H1 (cell line): Measurements from ENCODE around the gene ICAM2. TPM values are rescaled to one million over a fixed set of nuclear protein-coding genes. Genes with fewer than 3 reads are reported as not detected.

Experiments used
- CTCF ChIA-PET: fragments of 300-600 bp; sonication (Branson Sonifier 250); formaldehyde crosslinking; loops from one replicate; lab custom pipeline; 2021; ENCODE audit not compliant: partially characterized antibody; lab: Charles Lee
- POLR2A ChIA-PET: fragments of 300-600 bp; sonication (Branson Sonifier 250); formaldehyde crosslinking; loops from one replicate; lab custom pipeline; 2021; ENCODE audit warnings: inconsistent platforms; ENCODE audit not compliant: partially characterized antibody; lab: Charles Lee
- DNase-seq, 2 experiments: peaks; one replicate each; pipeline versions ENCODE4 v3.0.0 to v3.0.0-alpha.2; 2010 to 2022; ENCODE audit warnings: low spot score in 2 of 2, low read depth in 1 of 2, mixed read lengths in 1 of 2
- FAIRE-seq: peaks from 2 replicates; lab custom pipeline; 2011; peaks lifted over from hg19 to GRCh38; lab: Jason Lieb, UNC
- H2AFZ ChIP-seq: 2 replicates; pipeline ENCODE4 v1.8.1; 2012; ENCODE audit warnings: low read length, inconsistent platforms
- H2AK5ac ChIP-seq: 2 replicates; pipeline ENCODE4 v1.6.1; 2013; ENCODE audit warnings: low read depth, low read length
- H2BK120ac ChIP-seq: replicated peaks from 2 replicates; pipeline ENCODE3; 2013; ENCODE audit warnings: low read depth, low read length, inconsistent platforms
- H2BK12ac ChIP-seq: 2 replicates; pipeline ENCODE4 v1.6.1; 2013; ENCODE audit warnings: low read depth, low read length
- H2BK15ac ChIP-seq: 2 replicates; pipeline ENCODE4 v1.6.1; 2013; ENCODE audit warnings: low read length
- H2BK20ac ChIP-seq: 2 replicates; pipeline ENCODE4 v1.6.1; 2013; ENCODE audit warnings: low read length
- H2BK5ac ChIP-seq: 2 replicates; pipeline ENCODE4 v1.6.1; 2013; ENCODE audit warnings: low read depth, low read length
- H3K14ac ChIP-seq: 2 replicates; pipeline ENCODE4 v1.6.1; 2013; ENCODE audit warnings: inconsistent platforms; ENCODE audit not compliant: insufficient read length
- H3K18ac ChIP-seq: 2 replicates; pipeline ENCODE4 v1.6.1; 2013; ENCODE audit warnings: low read length; ENCODE audit errors: extremely low read depth
- H3K23ac ChIP-seq: 2 replicates; pipeline ENCODE4 v1.6.1; 2013; ENCODE audit warnings: inconsistent platforms; ENCODE audit not compliant: insufficient read length
- H3K23me2 ChIP-seq: 2 replicates; pipeline ENCODE4 v1.6.1; 2013; ENCODE audit warnings: low read depth, low read length
- H3K27ac ChIP-seq: 2 replicates; pipeline ENCODE4 v1.6.1; 2011; ENCODE audit warnings: low read depth, low read length, inconsistent platforms
- H3K27me3 ChIP-seq, 4 experiments: replicated peaks in 1 of 4; 1 replicate in 1 of 4; 2 replicates in 3 of 4; pipeline versions ENCODE4 v1.6.1 to v1.8.1; 2011 to 2013; ENCODE audit warnings: low read length in 3 of 4, mild to moderate bottlenecking in 3 of 4, inconsistent platforms in 2 of 4, mixed read lengths in 2 of 4, moderate library complexity in 1 of 4; ENCODE audit not compliant: control insufficient read depth in 3 of 4, insufficient read depth in 3 of 4; ENCODE audit errors: extremely low read depth in 1 of 4
- H3K36me3 ChIP-seq, 4 experiments: 2 replicates each; pipeline versions ENCODE4 v1.6.1 to v1.8.1; 2011 to 2013; ENCODE audit warnings: mild to moderate bottlenecking in 4 of 4, low read length in 3 of 4, moderate library complexity in 2 of 4, control low read depth in 1 of 4, inconsistent platforms in 1 of 4; ENCODE audit not compliant: insufficient read depth in 4 of 4, control insufficient read depth in 2 of 4
- H3K4ac ChIP-seq: replicated peaks from 2 replicates; pipeline ENCODE3; 2013; ENCODE audit warnings: low read length, low read depth, mixed read lengths, inconsistent platforms; ENCODE audit not compliant: insufficient read length
- H3K4me1 ChIP-seq, 4 experiments: replicated peaks in 1 of 4; 1 replicate in 1 of 4; 2 replicates in 3 of 4; pipeline versions ENCODE4 v1.6.1 to v1.8.1; 2011 to 2013; ENCODE audit warnings: low read length in 3 of 4, inconsistent platforms in 2 of 4, mixed read lengths in 1 of 4; ENCODE audit not compliant: insufficient read depth in 4 of 4, control insufficient read depth in 3 of 4
- H3K4me2 ChIP-seq, 2 experiments: 2 replicates each; pipeline versions ENCODE4 v1.6.1 to v1.8.1; 2011 to 2013; ENCODE audit warnings: low read depth in 2 of 2, low read length in 2 of 2, control low read depth in 1 of 2, inconsistent platforms in 1 of 2, mild to moderate bottlenecking in 1 of 2; ENCODE audit not compliant: insufficient read depth in 1 of 2
- H3K4me3 ChIP-seq, 4 experiments: fragments of 200-600, 300-600 bp in 1 of 4; sonication (generic), shearing (Covaris generic), sonication (Bioruptor Twin) in 1 of 4; 2 replicates each; pipeline versions ENCODE4 v1.5.1 to v1.8.1; 2011 to 2016; ENCODE audit warnings: low read length in 4 of 4, low read depth in 3 of 4, control low read depth in 2 of 4, inconsistent platforms in 2 of 4, mild to moderate bottlenecking in 2 of 4, mixed read lengths in 1 of 4, moderate library complexity in 1 of 4; ENCODE audit not compliant: insufficient read depth in 2 of 4; ENCODE audit errors: extremely low read depth in 1 of 4
- H3K56ac ChIP-seq: replicated peaks from 2 replicates; pipeline ENCODE3; 2013; ENCODE audit warnings: low read depth, mild to moderate bottlenecking, mixed read lengths, low read length, inconsistent platforms; ENCODE audit not compliant: insufficient read length
- H3K79me1 ChIP-seq: 2 replicates; pipeline ENCODE4 v1.6.1; 2013; ENCODE audit warnings: low read depth, low read length, control low read depth
- H3K79me2 ChIP-seq, 2 experiments: 2 replicates each; pipeline versions ENCODE4 v1.6.1 to v1.8.1; 2012 to 2013; ENCODE audit warnings: low read length in 2 of 2, mild to moderate bottlenecking in 2 of 2, inconsistent platforms in 1 of 2; ENCODE audit not compliant: insufficient read depth in 2 of 2, control insufficient read depth in 1 of 2
- H3K9ac ChIP-seq, 4 experiments: replicated peaks in 1 of 4; 1 replicate in 1 of 4; 2 replicates in 3 of 4; pipeline versions ENCODE4 v1.6.1 to v1.8.1; 2011 to 2013; ENCODE audit warnings: low read depth in 3 of 4, low read length in 3 of 4, control low read depth in 2 of 4, mild to moderate bottlenecking in 2 of 4, moderate library complexity in 2 of 4, inconsistent platforms in 1 of 4; ENCODE audit errors: extremely low read depth in 1 of 4
- H3K9me3 ChIP-seq, 2 experiments: 2 replicates each; pipeline versions ENCODE4 v1.6.1 to v1.8.1; 2012 to 2013; ENCODE audit warnings: mild to moderate bottlenecking in 2 of 2, moderate library complexity in 2 of 2, control low read depth in 1 of 2, inconsistent platforms in 1 of 2, low read depth in 1 of 2, low read length in 1 of 2, mixed read lengths in 1 of 2; ENCODE audit not compliant: insufficient read depth in 2 of 2
- H4K20me1 ChIP-seq, 2 experiments: replicated peaks in 1 of 2; 2 replicates each; pipeline versions ENCODE3 to v1.8.1; 2011 to 2013; ENCODE audit warnings: inconsistent platforms in 2 of 2, low read length in 2 of 2, mild to moderate bottlenecking in 1 of 2; ENCODE audit not compliant: insufficient read depth in 2 of 2, control insufficient read depth in 1 of 2
- H4K5ac ChIP-seq: 2 replicates; pipeline ENCODE4 v1.6.1; 2013; ENCODE audit warnings: low read length, low read depth, mixed read lengths, inconsistent platforms; ENCODE audit not compliant: insufficient read length
- H4K8ac ChIP-seq: 2 replicates; pipeline ENCODE4 v1.8.0; 2013; ENCODE audit warnings: mild to moderate bottlenecking, moderate library complexity, low read length, inconsistent platforms; ENCODE audit not compliant: insufficient read depth; ENCODE audit errors: extremely low read depth
- H4K91ac ChIP-seq: replicated peaks from 2 replicates; pipeline ENCODE3; 2013; ENCODE audit warnings: low read length, mixed read lengths, inconsistent platforms; ENCODE audit not compliant: insufficient read length
- CREB1 ChIP-seq: IDR thresholded peaks from 2 replicates; pipeline ENCODE4 v1.6.1; 2012; ENCODE audit warnings: inconsistent platforms
- SAP30 ChIP-seq: fragments of 300-600 bp; sonication (generic); IDR thresholded peaks from 2 replicates; pipeline ENCODE4 v1.7.1; 2012; ENCODE audit warnings: low read length, moderate library complexity, mild to moderate bottlenecking, inconsistent platforms; ENCODE audit not compliant: insufficient read depth, insufficient replicate concordance
- SP1 ChIP-seq: IDR thresholded peaks from 2 replicates; pipeline ENCODE4 v1.6.1; 2011; ENCODE audit warnings: low read depth, low read length
- SP4 ChIP-seq: IDR thresholded peaks from 2 replicates; pipeline ENCODE4 v1.6.1; 2012; ENCODE audit warnings: low read length, inconsistent platforms
- TEAD4 ChIP-seq: IDR thresholded peaks from 2 replicates; pipeline ENCODE4 v1.6.1; 2012; ENCODE audit warnings: low read depth, low read length, inconsistent platforms, mixed read lengths
- WGBS, 2 experiments: shearing (Covaris generic) in 1 of 2; methylation state at CpG; one replicate each; pipeline versions ENCODE4 v1.1.6 to v1.1.7; 2013 to 2015; ENCODE audit warnings: low lambda C conversion rate in 2 of 2, mixed read lengths in 2 of 2, inconsistent platforms in 1 of 2, low coverage in 1 of 2, missing lambda C conversion rate in 1 of 2; ENCODE audit not compliant: insufficient replicate concordance in 2 of 2, insufficient coverage in 1 of 2, insufficient read length in 1 of 2; ENCODE audit errors: extremely low coverage in 1 of 2, missing lambda C conversion rate in 1 of 2; 5-methylcytosine and 5-hydroxymethylcytosine counted together
- polyA plus RNA-seq, 7 experiments: library from polyadenylated mRNA; depleted of rRNA in 3 of 7; stranded (reverse) in 5 of 7; unstranded in 2 of 7; fragments of >200 nt in 5 of 7; fragments of 200-250 nt in 2 of 7; gene quantifications; 1 replicate in 5 of 7; 2 replicates in 1 of 7; 4 replicates in 1 of 7; pipeline versions ENCODE4 v1.2.1 to v1.2.3, GENCODE V29; 2011 to 2013; ENCODE audit warnings: missing spikeins in 2 of 7, mixed read lengths in 2 of 7
- total RNA-seq: library from RNA; stranded (reverse); fragmentation: NEBNext Ultra II Directional; extraction: Animal tissue kit (Norgen Biotek cat#: 25700); gene quantifications from 2 replicates; pipeline ENCODE4 v1.2.1, GENCODE V29; 2021

The ICAM2 gene
- total and polyA plus RNA-seq, 2 of the 8 experiments (the other 6 are each of a cell fraction or from before 2014, with no cell fraction given) = 0.45 to 0.63 TPM

- H3K4me2 ChIP-seq = no peak overlapping the region
- no peaks in the 10 kb centered on the region for H4K20me1 ChIP-seq
- WGBS, 2 experiments = 88% methylated on average over 6 of the region's 7 CpGs; no CpG with 5 or more reads in 1 of the 2 experiments
- no peak overlapping the region for H2BK5ac ChIP-seq
- H3K4me3 ChIP-seq = no peak overlapping the region
- no peak for DNase-seq
- peaks cover 0 to 3% (median under 1%) of the 10 kb centered on the region in 4 experiments; a peak in 2 of 7 replicates for H3K4me1 ChIP-seq
- no peaks in the 10 kb centered on the region for H3K36me3 ChIP-seq
- no peak for TF ChIP-seq SP4
- no peak for TF ChIP-seq SP1
- no peak for TF ChIP-seq SAP30
- no peak for TF ChIP-seq TEAD4
- no peak for TF ChIP-seq CREB1
- TF ChIP-seq, all 59 proteins: peak for 0
- Histone ChIP-seq H3K27me3 (no peaks in the 10 kb centered on the region; a peak in 1 of 7 replicates), H4K91ac (no peak overlapping the region), H3K27ac (no peak overlapping the region), H3K79me1 (no peaks in the 10 kb centered on the region), H2BK120ac (no peak overlapping the region), H3K9ac (no peak overlapping the region), H3K79me2 (no peaks in the 10 kb centered on the region), H3K56ac (no peak overlapping the region), H2AK5ac (no peak overlapping the region), H3K23ac (no peak overlapping the region), H2BK20ac (no peak overlapping the region), H2AFZ (no peak overlapping the region), H2BK12ac (no peak overlapping the region), H3K9me3 (0 out of 4 replicates have a peak, but pooled peaks cover 4% of the 10 kb centered on the region in 2 experiments), H4K8ac (no peak overlapping the region), H3K18ac (no peak overlapping the region), H2BK15ac (no peak overlapping the region), H3K14ac (no peak overlapping the region), H3K4ac (no peak overlapping the region), H3K23me2 (no peaks in the 10 kb centered on the region), H4K5ac (no peak overlapping the region)
- CTCF ChIA-PET = interaction anchor here (1.0 to 18.4 kb wide), 8 partner anchors 9 to 79 kb away, joined by 4 to 219 read pairs (median 6); partner anchors contain the start of genes CSHL1 and GH1
- no peak for FAIRE-seq
- POLR2A ChIA-PET = interaction anchor here (1.6 kb wide), 1 partner anchor 118 kb away, joined by 3 read pairs; no protein-coding TSS in a partner anchor
Measured at GRCh38 chr17:63983320-63983719, 37.1 kb downstream of the ICAM2 start.
